Panc1 (cell line): Measurements from ENCODE around the gene MTPN.

ENCODE experiments used
- CTCF ChIP-seq: fragments of 450-650 bp; IDR thresholded peaks from 2 replicates; pipeline ENCODE4 v1.5.1; 2017; ENCODE audit warnings: mild to moderate bottlenecking
- POLR2AphosphoS5 ChIP-seq: IDR thresholded peaks from 2 replicates; pipeline ENCODE4 v1.6.1; 2012; ENCODE audit warnings: mild to moderate bottlenecking, low read depth, low read length, moderate library complexity

- TF ChIP-seq CTCF (no peak), POLR2AphosphoS5 (no peak)
These were observed 17.4 kb downstream of the MTPN start for GRCh38 chr7:135959646-135960363.
